ENCODE data around the gene RETREG1. TPM values are rescaled to one million over a fixed set of nuclear protein-coding genes. Genes with fewer than 3 reads are reported as not detected.

The RETREG1 gene
- total RNA-seq, 1 experiment from 2014 or later = 3.4 TPM

- no peak overlapping the region for H3K27ac Mint-ChIP-seq
- no peak overlapping the region for H3K4me3 Mint-ChIP-seq
- no peak overlapping the region for H3K9ac ChIP-seq (ENCODE audit: extremely low read depth, insufficient read length, low read length)
- no peak overlapping the region for H2BK15ac ChIP-seq (ENCODE audit: low read depth, low read length)
- no CpG with 5 or more reads among the region's 3 CpGs for WGBS (ENCODE audit: extremely low coverage, insufficient read length, low lambda C conversion rate)
- H3K9me3 ChIP-seq (ENCODE audit: control insufficient read depth, low read depth, low read length) = no peaks in the 10 kb centered on the region
- H3K14ac ChIP-seq (ENCODE audit: insufficient read depth, low read length) = no peak overlapping the region
- no peaks in the 10 kb centered on the region for H3K4me1 Mint-ChIP-seq
- H3K23ac ChIP-seq (ENCODE audit: insufficient read length, low read depth, low read length) = no peak overlapping the region
- no peak overlapping the region for H3K56ac ChIP-seq (ENCODE audit: insufficient read length, low read depth, low read length)
- no peak overlapping the region for H2BK5ac ChIP-seq (ENCODE audit: insufficient read length, low read length)
- no peaks in the 10 kb centered on the region for H3K79me2 ChIP-seq (ENCODE audit: insufficient read depth, low read length)
- no peaks in the 10 kb centered on the region for H4K20me1 ChIP-seq (ENCODE audit: control insufficient read depth, insufficient read depth, insufficient read length)
- no peak overlapping the region for H3K4ac ChIP-seq (ENCODE audit: low read depth, low read length)
- H3K23me2 ChIP-seq (ENCODE audit: insufficient read length, low read depth, low read length, poor library complexity, severe bottlenecking) = no peaks in the 10 kb centered on the region
- no peak overlapping the region for H2BK20ac ChIP-seq (ENCODE audit: low read depth, low read length, poor library complexity, severe bottlenecking)
- H3T11ph ChIP-seq (ENCODE audit: low read length) = no peak overlapping the region
- H3K9me3 Mint-ChIP-seq = no peaks in the 10 kb centered on the region; a peak in 1 of 5 replicates
- no peak overlapping the region for H2BK12ac ChIP-seq (ENCODE audit: insufficient read length, low read depth, low read length)
- no peaks in the 10 kb centered on the region for H3K4me1 ChIP-seq (ENCODE audit: insufficient read depth, low read length)
- no peak for TF ChIP-seq CTCF (conservative IDR thresholded peaks at IDR 0.05)
- no peaks in the 10 kb centered on the region; a peak in 1 of 7 replicates for H3K36me3 Mint-ChIP-seq (ENCODE audit: insufficient read depth in 1 of 3, low read depth in 3 of 3)
- no peak overlapping the region for H3K27ac ChIP-seq (ENCODE audit: insufficient read length, low read depth, low read length)
- no peaks in the 10 kb centered on the region for H3K79me1 ChIP-seq (ENCODE audit: insufficient read depth, low read depth, low read length, poor library complexity, severe bottlenecking)
- no peak overlapping the region for H2BK120ac ChIP-seq (ENCODE audit: low read depth, low read length, poor library complexity, severe bottlenecking)
- H2AK5ac ChIP-seq (ENCODE audit: insufficient read length, low read length) = no peak overlapping the region
- no peaks in the 10 kb centered on the region; the same call in 1 of the 2 replicates for H3K27me3 Mint-ChIP-seq (ENCODE audit: low read depth)
- no peak overlapping the region for H4K5ac ChIP-seq (ENCODE audit: insufficient read length, low read depth, low read length)
- no peaks in the 10 kb centered on the region for H3K27me3 ChIP-seq (ENCODE audit: insufficient read depth, low read length)
- DNase-seq = no peak
- H4K91ac ChIP-seq (ENCODE audit: insufficient read length, low read depth, low read length) = no peak overlapping the region
- H3K4me2 ChIP-seq (ENCODE audit: insufficient read depth, insufficient read length, low read length) = no peak overlapping the region
- no peak overlapping the region for H4K8ac ChIP-seq (replicated peaks; ENCODE audit: insufficient read length, low read depth, low read length)
- H3K18ac ChIP-seq (ENCODE audit: insufficient read length, low read depth, low read length) = no peak overlapping the region
- no peak overlapping the region for H2AFZ ChIP-seq (ENCODE audit: low read length)
Observed at GRCh38 chr5:16502866-16503265, 113.9 kb downstream of the RETREG1 start.
